CD4-positive, alpha-beta T cell (primary cell): ENCODE measurements around the gene PRUNE1. TPM values are rescaled to one million over a fixed set of nuclear protein-coding genes. Genes with fewer than 3 reads are reported as not detected.

Experiments
- ATAC-seq: fragments of 200-7000 bp; cut with Tn5 transposase; one replicate; pipeline ENCODE4 v1.10.0; 2022; ENCODE audit warnings: mild to moderate bottlenecking; ENCODE audit not compliant: poor library complexity
- CTCF ChIA-PET: fragments of 350-600 bp; sonication (Branson Sonifier 250); formaldehyde crosslinking; loops from one replicate; lab custom pipeline; 2021; ENCODE audit warnings: antibody characterized with exemption, inconsistent platforms; lab: Charles Lee
- POLR2A ChIA-PET: fragments of 350-600 bp; sonication (Branson Sonifier 250); formaldehyde crosslinking; loops from one replicate; lab custom pipeline; 2021; ENCODE audit warnings: antibody characterized with exemption, inconsistent platforms; lab: Charles Lee
- DNase-seq, 14 experiments: peaks; one replicate each; pipeline ENCODE4 v3.0.0-alpha.2; 2013 to 2020; ENCODE audit warnings: mixed read lengths in 2 of 14
- H3K27ac ChIP-seq, 2 donors: one replicate each; pipeline versions ENCODE4 v1.5.1 to v1.7.0; 2013; ENCODE audit warnings: low read length in 2 of 2, low read depth in 1 of 2, mild to moderate bottlenecking in 1 of 2
- H3K27me3 ChIP-seq, 2 experiments: 1 replicate in 1 of 2; 2 replicates in 1 of 2; pipeline versions ENCODE4 v1.6.1 to v1.7.0; 2013; ENCODE audit warnings: low read length in 2 of 2, control low read depth in 1 of 2, mild to moderate bottlenecking in 1 of 2, moderate library complexity in 1 of 2; ENCODE audit not compliant: insufficient read depth in 2 of 2, control insufficient read depth in 1 of 2
- H3K36me3 ChIP-seq: one replicate; pipeline ENCODE4 v1.6.1; 2013; ENCODE audit warnings: low read length, control low read depth; ENCODE audit not compliant: insufficient read depth
- H3K4me1 ChIP-seq: one replicate; pipeline ENCODE4 v1.6.1; 2013; ENCODE audit warnings: low read length, control low read depth; ENCODE audit not compliant: insufficient read depth
- H3K4me3 ChIP-seq: one replicate; pipeline ENCODE4 v1.5.1; 2013; ENCODE audit warnings: mild to moderate bottlenecking, low read length, moderate library complexity
- H3K9me3 ChIP-seq, 2 experiments: 1 replicate in 1 of 2; 2 replicates in 1 of 2; pipeline versions ENCODE4 v1.6.1 to v1.7.0; 2013; ENCODE audit warnings: low read length in 2 of 2, mild to moderate bottlenecking in 2 of 2, control low read depth in 1 of 2, moderate library complexity in 1 of 2; ENCODE audit not compliant: control insufficient read depth in 1 of 2, insufficient read depth in 1 of 2
- H3K27ac Mint-ChIP-seq: one replicate; pipeline ENCODE4 v1.8.0; 2020; ENCODE audit warnings: mixed read lengths
- H3K27me3 Mint-ChIP-seq: one replicate; pipeline ENCODE4 v1.8.0; 2021; ENCODE audit warnings: mixed read lengths
- H3K36me3 Mint-ChIP-seq: one replicate; pipeline ENCODE4 v1.8.0; 2021; ENCODE audit warnings: low read depth, mixed read lengths
- H3K4me1 Mint-ChIP-seq: one replicate; pipeline ENCODE4 v1.8.0; 2021; ENCODE audit warnings: low read depth, mixed read lengths
- H3K4me3 Mint-ChIP-seq: one replicate; pipeline ENCODE4 v1.8.0; 2020; ENCODE audit warnings: mild to moderate bottlenecking, mixed read lengths
- H3K9me3 Mint-ChIP-seq: one replicate; pipeline ENCODE4 v1.8.0; 2020; ENCODE audit warnings: mixed read lengths
- CTCF ChIP-seq: fragments of 200-600 bp; IDR thresholded peaks from one replicate; pipeline ENCODE4 v1.8.0; 2022; ENCODE audit warnings: antibody characterized with exemption, mild to moderate bottlenecking
- intact Hi-C, 2 experiments: fragments of 100-400 bp; cut with DNase I in 1 of 2; cut with micrococcal nuclease in 1 of 2; formaldehyde crosslinking; loops; one replicate each; pipeline versions ENCODE4 v1.15.1 to v1.9.0; 2023 to 2025; cut with DNase I, micrococcal nuclease
- total RNA-seq, 174 experiments: library from RNA in 2 of 174; stranded (reverse) in 2 of 174; gene quantifications; one replicate each; pipeline ENCODE4 v1.2.3 and lab custom pipeline; 2021 to 2026

PRUNE1 gene
- total RNA-seq, 2 experiments from 2014 or later = 10.9 to 12.1 TPM

DNA sequence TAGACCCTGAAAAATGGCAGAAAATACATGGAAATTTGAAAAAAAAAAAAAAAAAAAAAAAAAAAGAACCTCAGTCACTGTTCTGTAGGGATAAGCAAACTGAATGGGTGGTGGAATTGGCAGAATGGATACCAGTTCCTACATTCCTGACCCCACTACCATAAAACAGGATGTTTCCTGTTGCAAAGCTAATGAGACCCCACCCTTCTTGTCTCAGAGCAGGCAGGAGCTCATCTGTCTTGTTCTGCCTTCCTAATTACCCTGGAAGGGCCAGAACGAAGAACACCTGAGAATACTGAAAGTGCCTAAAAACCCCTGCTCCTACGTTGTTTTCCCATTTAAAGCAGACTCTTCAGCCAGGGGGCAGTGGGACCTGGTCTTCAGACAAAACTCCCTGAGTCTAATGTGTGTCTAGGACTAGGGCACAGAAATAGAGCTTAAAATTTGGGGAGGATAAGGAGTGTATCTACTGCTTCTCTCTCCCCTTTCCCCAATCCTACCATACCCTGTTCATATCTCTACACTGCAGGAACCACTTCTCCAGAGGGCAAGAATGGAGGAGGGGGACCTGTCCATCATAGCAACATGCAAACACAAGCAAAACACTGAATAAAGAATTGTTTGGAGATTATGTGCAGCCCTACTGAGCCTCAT is 43.2 kb downstream of the PRUNE1 start:
- H3K36me3 ChIP-seq = peaks cover 55% of the 10 kb centered on the region
- H3K27ac ChIP-seq = peak overlapping the region in 1 of 2 donors; percentile 41
- H3K4me1 Mint-ChIP-seq = peaks cover 88% of the 10 kb centered on the region
- peaks cover 79% of the 10 kb centered on the region for H3K36me3 Mint-ChIP-seq
- no peaks in the 10 kb centered on the region for H3K9me3 ChIP-seq
- H3K4me3 ChIP-seq = no peak overlapping the region
- peak overlapping the region; percentile 90 for H3K27ac Mint-ChIP-seq
- POLR2A ChIA-PET = interaction anchor here (0.7 to 6.7 kb wide), 7 partner anchors 8 to 106 kb away, joined by 3 to 144 read pairs (median 13); partner anchors contain the start of genes BNIPL, CDC42SE1, GABPB2 and MLLT11
- no peaks in the 10 kb centered on the region for H3K27me3 Mint-ChIP-seq
- DNase-seq (no peak), ATAC-seq (no peak)
- CTCF ChIA-PET = interaction anchor here (0.6 to 2.7 kb wide), 5 partner anchors 8 to 55 kb away, joined by 3 to 13 read pairs (median 5); partner anchors contain the start of genes CDC42SE1 and GABPB2
- no peaks in the 10 kb centered on the region for H3K27me3 ChIP-seq
- peaks cover 82% of the 10 kb centered on the region for H3K4me1 ChIP-seq
- H3K9me3 Mint-ChIP-seq = no peaks in the 10 kb centered on the region
- peak overlapping the region; percentile 54 for H3K4me3 Mint-ChIP-seq
- intact Hi-C loops = no loop called here
- no peak for TF ChIP-seq CTCF

GRCh38 chr1:151054971-151055547 is 46.8 kb downstream of the PRUNE1 start:
- ATAC-seq (no peak), DNase-seq (no peak)
- no peaks in the 10 kb centered on the region for H3K27me3 Mint-ChIP-seq
- intact Hi-C loops = no loop called here
- Histone ChIP-seq H3K4me1 (peaks cover 68% of the 10 kb centered on the region), H3K9me3 (no peaks in the 10 kb centered on the region), H3K36me3 (peaks cover 64% of the 10 kb centered on the region), H3K27ac (peak overlapping the region; percentile 88 to 93), H3K27me3 (no peaks in the 10 kb centered on the region), H3K4me3 (peak overlapping the region; percentile 64)
- ChIA-PET POLR2A (interaction anchor here (0.6 to 7.7 kb wide), 9 partner anchors 8 to 691 kb away, joined by 3 to 78 read pairs (median 7); partner anchors contain the start of genes C1orf56, GABPB2, MINDY1 and RPRD2), CTCF (interaction anchor here (0.9 to 2.3 kb wide), 4 partner anchors 28 to 49 kb away, joined by 4 to 10 read pairs (median 6); no protein-coding TSS in a partner anchor)
- H3K9me3 Mint-ChIP-seq = no peaks in the 10 kb centered on the region
- H3K4me3 Mint-ChIP-seq = peak overlapping the region; percentile 97
- H3K4me1 Mint-ChIP-seq = peaks cover 72% of the 10 kb centered on the region
- peaks cover 96% of the 10 kb centered on the region for H3K36me3 Mint-ChIP-seq
- no peak for TF ChIP-seq CTCF
- H3K27ac Mint-ChIP-seq = peak overlapping the region; percentile 90

DNA sequence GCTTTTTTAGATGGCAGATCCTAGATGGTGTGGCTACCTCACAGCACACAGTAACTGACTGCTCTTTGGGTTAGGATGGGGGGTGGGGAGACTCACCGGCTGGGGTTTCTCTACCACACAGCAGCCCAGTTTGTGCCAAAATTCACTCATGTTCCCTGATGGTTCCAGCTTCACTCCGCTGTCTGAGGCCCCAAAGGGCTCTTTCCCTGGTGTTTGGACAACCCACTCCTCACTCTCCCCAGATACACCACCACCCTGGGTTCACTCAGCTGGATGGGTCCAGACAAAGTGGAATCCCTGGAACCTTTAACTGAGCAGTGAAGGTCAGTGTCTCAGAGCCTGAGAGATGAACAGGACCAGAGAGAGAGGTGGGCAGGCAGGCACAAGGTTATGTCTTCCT is 47.3 kb downstream of the PRUNE1 start:
- Mint-ChIP-seq H3K4me1 (peaks cover 72% of the 10 kb centered on the region), H3K27ac (peak overlapping the region; percentile 90), H3K36me3 (peaks cover 90% of the 10 kb centered on the region), H3K4me3 (peak overlapping the region; percentile 97), H3K9me3 (no peaks in the 10 kb centered on the region), H3K27me3 (no peaks in the 10 kb centered on the region)
- Histone ChIP-seq H3K27ac (peak overlapping the region; percentile 88 to 93), H3K4me3 (peak overlapping the region; percentile 64), H3K27me3 (no peaks in the 10 kb centered on the region), H3K9me3 (no peaks in the 10 kb centered on the region), H3K4me1 (peaks cover 73% of the 10 kb centered on the region), H3K36me3 (peaks cover 64% of the 10 kb centered on the region)
- ChIA-PET CTCF (interaction anchor here (0.9 to 2.3 kb wide), 3 partner anchors 29 to 44 kb away, joined by 4 to 10 read pairs (median 8); no protein-coding TSS in a partner anchor), POLR2A (interaction anchor here (0.6 to 7.7 kb wide), 17 partner anchors 7 to 897 kb away, joined by 3 to 144 read pairs (median 6); partner anchors contain the start of genes C1orf56, ENSA, GABPB2 and MINDY1)
- no peak for ATAC-seq
- intact Hi-C loops = no loop called here
- no peak for TF ChIP-seq CTCF
- DNase-seq = peak in 1 of 14 experiments; percentile 21
